ENCODE results near the gene MCM5.
"Not testable (repeated sequence)": the region's sequence is repeated elsewhere in the genome, so short reads cannot be mapped to it uniquely, and the experiment has no call there.

Gene MCM5

GRCh38 chr22:35434061-35434710, 34.2 kb downstream of the MCM5 start:
- DNase-seq = no peak

- DNase-seq = no peak
Measured at GRCh38 chr22:35435201-35435740, 35.3 kb downstream of the MCM5 start.

GRCh38 chr22:35436421-35436820, 36.5 kb downstream of the MCM5 start:
- no peak for DNase-seq

- no peak for DNase-seq
Measured at GRCh38 chr22:35437049-35437448, 37.1 kb downstream of the MCM5 start.

GRCh38 chr22:35438673-35439364, 38.9 kb downstream of the MCM5 start:
- not testable (repeated sequence) for DNase-seq

GRCh38 chr22:35439365-35439717, 39.4 kb downstream of the MCM5 start:
- no peak for DNase-seq

GRCh38 chr22:35440129-35440528, 40.2 kb downstream of the MCM5 start:
- DNase-seq = no peak

- no peak for DNase-seq
Measured at GRCh38 chr22:35441489-35442100, 41.7 kb downstream of the MCM5 start.

- no peak for DNase-seq
Measured at GRCh38 chr22:35442471-35442870, 42.5 kb downstream of the MCM5 start.

GRCh38 chr22:35443338-35443737, 43.4 kb downstream of the MCM5 start:
- DNase-seq = no peak

GRCh38 chr22:35443790-35444684, 44.1 kb downstream of the MCM5 start:
- DNase-seq = no peak

GRCh38 chr22:35444685-35445399, 44.9 kb downstream of the MCM5 start:
- no peak for DNase-seq

GRCh38 chr22:35445933-35446332, 46.0 kb downstream of the MCM5 start:
- no peak for DNase-seq

GRCh38 chr22:35446365-35446764, 46.4 kb downstream of the MCM5 start:
- no peak for DNase-seq

GRCh38 chr22:35448523-35448922, 48.6 kb downstream of the MCM5 start:
- DNase-seq = no peak

GRCh38 chr22:35449829-35450689, 50.1 kb downstream of the MCM5 start:
- no peak for DNase-seq

- no peak for DNase-seq
Measured at GRCh38 chr22:35450824-35451569, 51.1 kb downstream of the MCM5 start.

GRCh38 chr22:35451592-35451991, 51.7 kb downstream of the MCM5 start:
- DNase-seq = no peak

GRCh38 chr22:35452351-35452781, 52.4 kb downstream of the MCM5 start:
- DNase-seq = no peak
